ENCODE measurements around the gene KIF7. TPM values are rescaled to one million over a fixed set of nuclear protein-coding genes. Genes with fewer than 3 reads are reported as not detected.

KIF7 gene, protein sequence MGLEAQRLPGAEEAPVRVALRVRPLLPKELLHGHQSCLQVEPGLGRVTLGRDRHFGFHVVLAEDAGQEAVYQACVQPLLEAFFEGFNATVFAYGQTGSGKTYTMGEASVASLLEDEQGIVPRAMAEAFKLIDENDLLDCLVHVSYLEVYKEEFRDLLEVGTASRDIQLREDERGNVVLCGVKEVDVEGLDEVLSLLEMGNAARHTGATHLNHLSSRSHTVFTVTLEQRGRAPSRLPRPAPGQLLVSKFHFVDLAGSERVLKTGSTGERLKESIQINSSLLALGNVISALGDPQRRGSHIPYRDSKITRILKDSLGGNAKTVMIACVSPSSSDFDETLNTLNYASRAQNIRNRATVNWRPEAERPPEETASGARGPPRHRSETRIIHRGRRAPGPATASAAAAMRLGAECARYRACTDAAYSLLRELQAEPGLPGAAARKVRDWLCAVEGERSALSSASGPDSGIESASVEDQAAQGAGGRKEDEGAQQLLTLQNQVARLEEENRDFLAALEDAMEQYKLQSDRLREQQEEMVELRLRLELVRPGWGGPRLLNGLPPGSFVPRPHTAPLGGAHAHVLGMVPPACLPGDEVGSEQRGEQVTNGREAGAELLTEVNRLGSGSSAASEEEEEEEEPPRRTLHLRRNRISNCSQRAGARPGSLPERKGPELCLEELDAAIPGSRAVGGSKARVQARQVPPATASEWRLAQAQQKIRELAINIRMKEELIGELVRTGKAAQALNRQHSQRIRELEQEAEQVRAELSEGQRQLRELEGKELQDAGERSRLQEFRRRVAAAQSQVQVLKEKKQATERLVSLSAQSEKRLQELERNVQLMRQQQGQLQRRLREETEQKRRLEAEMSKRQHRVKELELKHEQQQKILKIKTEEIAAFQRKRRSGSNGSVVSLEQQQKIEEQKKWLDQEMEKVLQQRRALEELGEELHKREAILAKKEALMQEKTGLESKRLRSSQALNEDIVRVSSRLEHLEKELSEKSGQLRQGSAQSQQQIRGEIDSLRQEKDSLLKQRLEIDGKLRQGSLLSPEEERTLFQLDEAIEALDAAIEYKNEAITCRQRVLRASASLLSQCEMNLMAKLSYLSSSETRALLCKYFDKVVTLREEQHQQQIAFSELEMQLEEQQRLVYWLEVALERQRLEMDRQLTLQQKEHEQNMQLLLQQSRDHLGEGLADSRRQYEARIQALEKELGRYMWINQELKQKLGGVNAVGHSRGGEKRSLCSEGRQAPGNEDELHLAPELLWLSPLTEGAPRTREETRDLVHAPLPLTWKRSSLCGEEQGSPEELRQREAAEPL (N-terminal part only)
- total RNA-seq, result 21.9 and 22.0 TPM in 2 replicates

DNA sequence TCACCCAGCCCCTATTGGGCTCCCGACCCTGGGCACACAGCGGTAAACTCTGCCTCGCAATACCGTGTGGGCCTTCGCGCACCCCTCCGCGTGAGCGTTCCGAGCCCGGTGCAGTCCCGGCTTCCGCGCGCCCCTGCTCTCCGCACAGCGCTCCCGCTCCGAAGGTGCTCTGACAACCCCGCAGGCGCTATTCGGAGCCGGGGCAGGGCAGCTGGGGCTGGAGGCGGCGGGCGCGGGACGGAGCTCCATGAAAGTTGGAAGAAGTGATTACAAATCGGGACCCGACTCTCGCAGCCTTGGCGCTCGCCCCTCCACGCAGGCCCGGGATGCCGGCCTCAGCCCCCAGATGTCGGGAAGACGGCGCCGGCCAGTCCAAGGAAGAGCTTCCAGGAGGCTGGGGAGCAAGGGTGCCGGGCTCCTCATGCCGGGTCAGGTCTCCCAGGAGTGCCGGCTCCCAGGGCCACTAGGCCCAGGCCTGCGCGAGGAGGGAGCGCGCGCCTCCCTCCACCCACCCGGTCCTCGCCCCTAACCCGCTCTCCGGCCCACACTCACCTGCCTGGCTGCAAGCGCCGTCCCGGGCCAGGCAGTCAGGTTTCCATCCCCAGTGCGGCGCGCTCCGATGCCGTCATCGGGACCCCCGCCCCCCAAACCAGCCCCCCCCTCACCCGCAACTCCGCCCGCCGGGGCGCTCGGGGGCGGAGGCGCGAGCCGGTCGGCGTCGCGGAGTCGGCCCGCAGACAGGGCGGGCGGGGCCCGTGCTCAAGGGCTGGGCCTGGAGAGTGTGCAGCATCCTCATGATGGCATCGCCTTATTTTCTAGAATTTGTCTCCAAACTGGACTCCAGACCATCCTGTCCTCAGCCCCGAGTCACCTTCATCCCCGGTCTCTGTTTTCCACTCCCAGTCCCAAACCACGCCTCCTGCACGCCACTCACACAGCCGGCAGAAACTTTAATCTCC is at the start of gene KIF7:
Gene KIF7, minus strand, starts transcription at position 621 of the 959 bp plus-strand sequence. CDS start 2,537 bp downstream, outside the sequence.

DNA sequence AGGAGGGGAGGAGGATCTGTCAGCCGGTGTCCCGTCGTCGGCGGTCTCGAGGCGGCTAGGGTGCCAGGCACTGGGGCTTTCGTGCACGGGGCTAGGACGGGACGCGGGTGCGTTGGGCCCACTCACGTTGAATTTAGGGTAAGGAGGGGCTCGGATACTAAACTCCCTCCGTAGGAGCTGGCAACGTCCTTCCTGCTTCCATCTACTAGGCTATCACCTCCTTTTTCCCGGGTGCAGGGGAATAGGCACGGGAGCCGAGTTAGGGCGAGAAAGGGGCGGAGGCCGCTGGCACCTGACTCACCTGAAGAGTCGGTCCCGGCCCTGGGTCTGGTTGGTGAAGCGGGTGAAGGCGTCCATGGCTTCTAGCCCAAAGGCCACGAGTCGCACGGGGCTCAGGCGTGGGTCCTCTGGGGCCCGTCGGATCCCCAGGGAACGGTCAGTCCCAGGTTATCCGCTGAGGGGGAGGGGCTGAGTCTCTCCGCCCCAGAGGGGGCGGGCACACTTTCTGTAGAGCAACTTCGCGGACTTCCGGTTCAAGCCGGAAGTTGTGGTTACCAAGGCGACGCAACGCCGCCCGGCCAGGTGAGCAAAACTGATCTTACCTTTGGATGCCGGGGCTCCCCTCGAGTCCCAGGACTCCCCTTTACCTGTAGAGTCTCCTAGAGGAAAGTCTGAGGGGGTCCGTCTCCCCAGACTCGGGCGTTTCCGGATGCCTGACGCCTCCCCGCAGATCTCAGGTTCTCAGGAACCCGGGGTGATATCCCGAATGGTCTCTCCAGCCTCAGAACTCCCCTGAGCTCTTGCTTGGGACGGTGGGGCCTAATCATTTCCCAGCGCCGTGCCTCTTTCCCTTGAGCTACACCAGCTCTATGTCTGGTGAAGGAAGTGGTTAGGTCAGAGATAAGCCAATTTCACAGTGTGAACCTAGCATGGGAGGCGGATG is 35.3 kb upstream of the KIF7 start, which contains the start of the genes PEX11A and WDR93:
Gene PEX11A, minus strand, starts transcription at position 479 of the 943 bp plus-strand sequence. Its CDS starts 122 bp downstream, at position 357.
Gene WDR93, plus strand, starts transcription at position 536 of the 943 bp plus-strand sequence. CDS start 10,936 bp downstream, outside the sequence.

DNA sequence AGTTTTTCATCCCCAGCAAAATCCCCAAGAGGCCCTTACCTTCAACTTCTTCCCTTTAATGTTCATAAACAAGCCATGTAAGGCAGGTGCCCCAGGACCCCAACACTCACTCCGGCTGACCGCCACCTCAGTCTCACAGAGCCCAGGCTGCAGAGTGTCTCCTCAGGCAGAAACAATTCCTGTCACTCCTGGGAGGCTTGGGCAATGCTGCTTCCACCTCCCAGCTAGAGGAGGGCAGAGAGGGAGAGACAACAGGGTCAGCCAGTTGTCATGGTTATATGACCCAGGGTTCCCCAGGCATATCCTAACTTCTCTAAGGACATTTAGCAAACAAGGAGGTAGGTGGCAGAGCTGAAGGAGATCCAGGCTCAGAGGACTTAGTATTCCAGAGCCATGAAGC is 23.9 kb upstream of the KIF7 start, which contains the start of gene PLIN1:
Gene PLIN1, minus strand, starts transcription at position 156 of the 400 bp plus-strand sequence. CDS start 1,878 bp downstream, outside the sequence.

Other genes starting within 250 kb of the KIF7 start
- gene RHCG, start 158.9 kb downstream of the KIF7 start, total RNA-seq, result not detected in 2 replicates
- 2.4 and 2.9 TPM in 2 replicates for gene TICRR, start 80.0 kb downstream of the KIF7 start, total RNA-seq
- 0.91 and 1.2 TPM in 2 replicates for gene PLIN1, start 23.9 kb upstream of the KIF7 start, total RNA-seq
- gene PEX11A, start 35.3 kb upstream of the KIF7 start, total RNA-seq, result 5.1 and 10.8 TPM in 2 replicates
- gene WDR93, start 35.3 kb upstream of the KIF7 start, total RNA-seq, result 0.26 and 0.32 TPM in 2 replicates
- 0.26 and 0.43 TPM in 2 replicates for gene MESP1, start 95.8 kb upstream of the KIF7 start, total RNA-seq
- gene MESP2, start 120.9 kb upstream of the KIF7 start, total RNA-seq, result 0.32 and 0.78 TPM in 2 replicates
- 45.5 and 56.2 TPM in 2 replicates for gene ANPEP, start 159.4 kb upstream of the KIF7 start, total RNA-seq
- 61.3 and 84.5 TPM in 2 replicates for gene AP3S2, start 238.5 kb upstream of the KIF7 start, total RNA-seq

Data from articular chondrocyte of knee joint (primary cell).